ENCODE measurements around the gene GIPC1.

The GIPC1 gene

GRCh38 chr19:14443632-14444216 lies 52.2 kb downstream of the GIPC1 start:
- no peak for DNase-seq (ENCODE audit: low read depth, low spot score)
- H3K4me3 ChIP-seq (ENCODE audit: low read length), result no peak overlapping the region

- no peak overlapping the region for H3K4me3 ChIP-seq (ENCODE audit: low read length)
- no peak for DNase-seq (ENCODE audit: low read depth, low spot score)
Measured at GRCh38 chr19:14442891-14443631, 52.9 kb downstream of the GIPC1 start.

- DNase-seq (ENCODE audit: low read depth, low spot score), result no peak
- peak overlapping the region; percentile 86 for H3K4me3 ChIP-seq (ENCODE audit: low read length)
Measured at GRCh38 chr19:14441041-14441938, 54.6 kb downstream of the GIPC1 start.

- peak overlapping the region; percentile 86 for H3K4me3 ChIP-seq (ENCODE audit: low read length)
- DNase-seq (ENCODE audit: low read depth, low spot score), result peak; percentile 80
Measured at GRCh38 chr19:14440049-14440448, 55.9 kb downstream of the GIPC1 start.

- DNase-seq (ENCODE audit: low read depth, low spot score), result no peak
- no peak overlapping the region for H3K4me3 ChIP-seq (ENCODE audit: low read length)
Measured at GRCh38 chr19:14439014-14439413, 56.9 kb downstream of the GIPC1 start.

GRCh38 chr19:14437578-14438140 lies 58.3 kb downstream of the GIPC1 start:
- no peak for DNase-seq (ENCODE audit: low read depth, low spot score)
- H3K4me3 ChIP-seq (ENCODE audit: low read length), result no peak overlapping the region

- no peak overlapping the region for H3K4me3 ChIP-seq (ENCODE audit: low read length)
- DNase-seq (ENCODE audit: low read depth, low spot score), result no peak
Measured at GRCh38 chr19:14435320-14436050, 60.4 kb downstream of the GIPC1 start.

GRCh38 chr19:14434543-14435319 lies 61.2 kb downstream of the GIPC1 start:
- H3K4me3 ChIP-seq (ENCODE audit: low read length), result peak overlapping the region; percentile 75
- no peak for DNase-seq (ENCODE audit: low read depth, low spot score)

- H3K4me3 ChIP-seq (ENCODE audit: low read length), result peak overlapping the region; percentile 75
- no peak for DNase-seq (ENCODE audit: low read depth, low spot score)
Measured at GRCh38 chr19:14433554-14434501, 62.1 kb downstream of the GIPC1 start.

GRCh38 chr19:14432791-14433553 lies 63.0 kb downstream of the GIPC1 start, which contains the start of gene PKN1:
Gene PKN1 (plus strand): TSS chr19:14433306. CDS start chr19:14433522, 216 bp downstream.
- DNase-seq (ENCODE audit: low read depth, low spot score), result no peak
- H3K4me3 ChIP-seq (ENCODE audit: low read length), result peak within 1 kb of the TSS; percentile 75

GRCh38 chr19:14430712-14431111 lies 65.2 kb downstream of the GIPC1 start:
- no peak for DNase-seq (ENCODE audit: low read depth, low spot score)
- H3K4me3 ChIP-seq (ENCODE audit: low read length), result no peak overlapping the region

- DNase-seq (ENCODE audit: low read depth, low spot score), result no peak
- H3K4me3 ChIP-seq (ENCODE audit: low read length), result no peak overlapping the region
Measured at GRCh38 chr19:14428882-14429416, 67.0 kb downstream of the GIPC1 start.

Data from Jurkat, Clone E6-1 (cell line).